Cardiac muscle cell (in vitro differentiated cells and primary cell): ENCODE measurements around the gene MYO5B. TPM values are rescaled to one million over a fixed set of nuclear protein-coding genes. Genes with fewer than 3 reads are reported as not detected.
A peak's percentile ranks its signal among the peaks of the same experiment; 100 is the strongest.

ENCODE experiments used
- DNase-seq, 2 donors: peaks; one replicate each; pipeline versions ENCODE4 v3.0.0 to v3.0.0-alpha.2; 2010 to 2017; ENCODE audit warnings: low read depth in 1 of 2, low spot score in 1 of 2
- H3K27ac ChIP-seq: fragments of 200-600 bp; sonication (generic); 2 replicates; pipeline ENCODE4 v1.5.1; 2016
- H3K27me3 ChIP-seq: fragments of 200-600 bp; sonication (generic); 2 replicates; pipeline ENCODE4 v1.6.0; 2016; ENCODE audit warnings: control low read depth
- H3K36me3 ChIP-seq: fragments of 200-600 bp; sonication (generic); 2 replicates; pipeline ENCODE4 v1.5.1; 2016; ENCODE audit warnings: control low read depth
- H3K4me1 ChIP-seq: fragments of 200-600 bp; sonication (generic); 2 replicates; pipeline ENCODE4 v1.8.1; 2017; ENCODE audit warnings: low read depth, mild to moderate bottlenecking, mixed run types
- H3K4me3 ChIP-seq: fragments of 200-600 bp; sonication (generic); 2 replicates; pipeline ENCODE4 v1.5.1; 2016; ENCODE audit warnings: mild to moderate bottlenecking
- H3K9me3 ChIP-seq: fragments of 200-600 bp; sonication (generic); 2 replicates; pipeline ENCODE4 v1.5.1; 2017; ENCODE audit warnings: low read depth, mild to moderate bottlenecking, control low read depth
- CTCF ChIP-seq: IDR thresholded peaks from 2 replicates; pipeline ENCODE4 v1.5.1; 2012; ENCODE audit warnings: low read depth, mild to moderate bottlenecking, low read length
- polyA plus RNA-seq: library from polyadenylated mRNA; unstranded; fragments of >200 nt; fragmentation: Nextera tagmentation; extraction: Ambion mirVana; gene quantifications from 2 replicates; pipeline ENCODE4 v1.2.1, GENCODE V29; 2016
- total RNA-seq: library from RNA; depleted of rRNA; stranded (reverse); fragments of >200 nt; gene quantifications from 2 replicates; pipeline ENCODE4 v1.2.3, GENCODE V29; 2016

The MYO5B gene
- total and polyA plus RNA-seq, 2 experiments from 2014 or later, result 3.0 to 16.7 TPM

GRCh38 chr18:50192995-50193795 is 1.8 kb downstream of the MYO5B start:
- peak in 1 of 2 donors; percentile 4 for DNase-seq
- Histone ChIP-seq H3K4me1 (no peaks in the 10 kb centered on the region), H3K27ac (no peak overlapping the region), H3K9me3 (no peaks in the 10 kb centered on the region), H3K36me3 (no peaks in the 10 kb centered on the region), H3K27me3 (peaks cover 94% of the 10 kb centered on the region), H3K4me3 (no peak overlapping the region)
- no peak for TF ChIP-seq CTCF

GRCh38 chr18:50190926-50191325 is 4.0 kb downstream of the MYO5B start:
- TF ChIP-seq CTCF, result no peak
- H3K27me3 ChIP-seq, result peaks cover 85% of the 10 kb centered on the region
- no peaks in the 10 kb centered on the region for H3K9me3 ChIP-seq
- no peaks in the 10 kb centered on the region for H3K4me1 ChIP-seq
- no peak overlapping the region for H3K27ac ChIP-seq
- H3K36me3 ChIP-seq, result no peaks in the 10 kb centered on the region
- no peak overlapping the region for H3K4me3 ChIP-seq
- DNase-seq, result no peak

- H3K27me3 ChIP-seq, result peaks cover 78% of the 10 kb centered on the region
Observed at GRCh38 chr18:50190236-50190635, 4.7 kb downstream of the MYO5B start.

GRCh38 chr18:50189160-50189559 is 5.8 kb downstream of the MYO5B start:
- TF ChIP-seq CTCF, result no peak
- no peak for DNase-seq
- peaks cover 69% of the 10 kb centered on the region for H3K27me3 ChIP-seq
- no peaks in the 10 kb centered on the region for H3K9me3 ChIP-seq
- H3K4me1 ChIP-seq, result no peaks in the 10 kb centered on the region
- no peak overlapping the region for H3K27ac ChIP-seq
- H3K4me3 ChIP-seq, result no peak overlapping the region
- H3K36me3 ChIP-seq, result no peaks in the 10 kb centered on the region

More at GRCh38 chr18:50190236-50190635, 4.7 kb downstream of the MYO5B start:
- H3K4me1 ChIP-seq, result no peaks in the 10 kb centered on the region
- H3K27ac ChIP-seq, result no peak overlapping the region
- no peak overlapping the region for H3K4me3 ChIP-seq
- no peak for TF ChIP-seq CTCF
- no peak for DNase-seq
- H3K36me3 ChIP-seq, result no peaks in the 10 kb centered on the region
- no peaks in the 10 kb centered on the region for H3K9me3 ChIP-seq

- H3K36me3 ChIP-seq, result no peaks in the 10 kb centered on the region
- DNase-seq, result no peak
- peaks cover 64% of the 10 kb centered on the region for H3K27me3 ChIP-seq
- TF ChIP-seq CTCF, result no peak
- no peak overlapping the region for H3K27ac ChIP-seq
- no peaks in the 10 kb centered on the region for H3K4me1 ChIP-seq
- no peaks in the 10 kb centered on the region for H3K9me3 ChIP-seq
- H3K4me3 ChIP-seq, result no peak overlapping the region
Observed at GRCh38 chr18:50188652-50189051, 6.3 kb downstream of the MYO5B start.
